HG03095 (cell line): ENCODE results near the gene UROS.

Experiments used
- ATAC-seq: cut with Tn5 transposase; IDR thresholded peaks from one replicate; pipeline ENCODE4 v1.9.1; 2021; ENCODE audit warnings: moderate library complexity; ENCODE audit not compliant: unreplicated experiment

UROS gene

GRCh38 chr10:125769175-125769574, 53.9 kb downstream of the UROS start:
- no peak for ATAC-seq

GRCh38 chr10:125768219-125768855, 54.7 kb downstream of the UROS start:
- no peak for ATAC-seq

- no peak for ATAC-seq
Measured at GRCh38 chr10:125766511-125766910, 56.5 kb downstream of the UROS start.

- no peak for ATAC-seq
Measured at GRCh38 chr10:125765835-125766234, 57.2 kb downstream of the UROS start.

GRCh38 chr10:125762692-125763648, 60.1 kb downstream of the UROS start:
- no peak for ATAC-seq

- no peak for ATAC-seq
Measured at GRCh38 chr10:125761961-125762360, 61.1 kb downstream of the UROS start.

- no peak for ATAC-seq
Measured at GRCh38 chr10:125757742-125758141, 65.3 kb downstream of the UROS start.

GRCh38 chr10:125756853-125757487, 66.1 kb downstream of the UROS start:
- no peak for ATAC-seq

- ATAC-seq = no peak
Measured at GRCh38 chr10:125756196-125756595, 66.9 kb downstream of the UROS start.

- ATAC-seq = no peak
Measured at GRCh38 chr10:125747417-125747816, 75.6 kb downstream of the UROS start.

GRCh38 chr10:125744909-125745308, 78.1 kb downstream of the UROS start:
- no peak for ATAC-seq

- ATAC-seq = no peak
Measured at GRCh38 chr10:125742465-125742864, 80.6 kb downstream of the UROS start.

GRCh38 chr10:125739994-125740679, 82.9 kb downstream of the UROS start:
- ATAC-seq = no peak
